Measurements from ENCODE around the gene BTBD19. TPM values are rescaled to one million over a fixed set of nuclear protein-coding genes. Genes with fewer than 3 reads are reported as not detected.
"Not testable (repeated sequence)": the region's sequence is repeated elsewhere in the genome, so short reads cannot be mapped to it uniquely, and the experiment has no call there.

The BTBD19 gene
- total RNA-seq, 1 donor from 2014 or later: 4.4 TPM

DNA sequence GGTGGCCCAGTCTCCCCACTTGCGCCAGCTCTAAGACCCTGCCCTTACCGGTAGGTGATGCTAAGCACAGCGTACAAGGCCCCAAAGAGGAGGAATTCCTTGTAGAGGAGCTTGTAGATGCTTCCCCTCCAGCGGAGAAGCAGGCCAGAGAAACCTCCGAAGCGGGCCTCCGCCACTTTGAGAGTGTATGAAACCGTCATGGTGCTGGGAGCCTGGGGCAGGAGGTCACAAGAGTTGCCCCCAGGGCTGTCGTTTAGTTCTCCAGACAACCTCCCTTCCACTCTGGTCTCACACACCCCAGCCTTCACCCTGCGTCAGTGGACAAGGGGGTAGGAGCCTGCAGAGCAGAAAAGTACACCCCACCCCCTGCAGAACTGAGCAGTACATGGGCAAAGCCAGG lies 20.8 kb upstream of the BTBD19 start:
- no peak for DNase-seq (ENCODE audit: low read depth)

DNA sequence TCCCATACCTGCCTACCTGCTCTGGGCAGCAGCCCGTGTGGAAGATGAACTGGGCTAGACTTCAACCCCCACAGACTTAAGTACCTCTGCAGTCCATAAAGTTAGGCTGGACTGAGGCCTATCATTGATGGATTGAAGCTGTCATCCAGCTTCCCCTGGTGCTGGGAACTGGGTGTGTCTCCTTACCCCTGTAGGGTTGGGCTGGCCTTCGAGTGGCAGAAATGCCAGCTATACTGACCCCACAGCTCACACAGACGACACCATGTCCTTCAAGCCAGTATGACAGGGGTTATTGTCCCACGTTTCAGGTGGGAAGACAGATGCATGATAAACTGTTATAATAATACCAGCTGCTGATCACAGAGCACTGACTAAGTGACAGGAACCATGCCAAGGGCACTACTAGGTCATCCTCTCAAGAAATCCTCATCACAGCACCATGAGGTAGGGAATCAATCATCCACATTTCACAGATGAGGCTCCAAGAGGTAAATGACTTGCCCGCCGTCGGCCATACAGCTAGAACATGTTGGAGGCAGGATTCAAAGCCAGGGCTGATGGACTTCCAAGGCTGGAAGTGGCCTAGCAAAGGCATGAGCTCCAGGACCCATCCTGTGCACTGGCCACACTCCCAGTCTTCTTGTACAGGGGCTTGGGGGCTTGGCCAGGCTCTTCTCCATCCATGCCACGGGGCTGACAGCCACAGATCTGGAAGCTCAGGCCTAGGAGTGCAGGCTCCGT lies 20.0 kb upstream of the BTBD19 start, which contains the start of gene BEST4:
TSS of gene BEST4 (minus strand) at position 51 of the 741 bp plus-strand sequence. CDS start 465 bp downstream, outside the sequence.
- DNase-seq (ENCODE audit: low read depth): no peak

DNA sequence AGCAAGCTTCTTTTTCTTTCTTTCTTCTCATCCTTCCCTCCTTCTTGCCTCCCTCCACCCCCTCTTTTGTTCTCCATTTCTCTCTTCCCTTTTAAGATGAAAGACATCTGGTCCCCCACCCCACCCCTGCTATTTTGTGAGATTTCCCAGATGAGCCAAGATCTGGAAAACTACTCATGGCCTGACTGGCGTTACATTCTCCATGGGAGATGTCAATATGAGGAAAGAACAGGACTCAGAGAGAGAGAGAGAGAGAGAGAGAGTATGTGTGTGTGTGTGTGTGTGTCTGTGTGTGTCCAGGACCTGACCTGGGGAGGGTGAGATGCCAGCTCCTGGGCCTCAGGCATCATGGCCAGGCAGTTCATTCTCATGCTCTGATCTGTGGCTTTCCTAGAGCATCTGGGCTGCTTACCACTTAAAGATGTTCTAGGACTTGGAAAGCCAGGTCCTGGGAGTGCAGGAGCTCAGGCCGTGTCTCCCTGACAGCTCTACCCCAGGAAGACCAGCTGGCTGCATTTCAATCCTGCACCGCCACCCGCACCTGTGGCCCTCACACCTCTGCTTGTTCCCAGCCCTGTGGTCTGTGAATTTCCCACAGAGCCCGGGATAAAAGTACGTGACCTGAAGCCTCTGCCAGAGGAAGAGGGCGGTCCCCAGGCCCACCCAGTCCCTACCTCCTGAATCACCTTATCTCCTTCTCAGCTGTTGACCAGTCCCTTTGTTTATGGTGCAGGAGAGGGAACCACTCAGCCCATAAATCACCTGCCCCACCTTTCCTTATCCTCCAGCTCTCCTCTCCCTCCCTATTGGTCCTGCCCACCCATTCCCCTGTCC lies 17.1 kb upstream of the BTBD19 start:
- no peak for DNase-seq (ENCODE audit: low read depth)

DNA sequence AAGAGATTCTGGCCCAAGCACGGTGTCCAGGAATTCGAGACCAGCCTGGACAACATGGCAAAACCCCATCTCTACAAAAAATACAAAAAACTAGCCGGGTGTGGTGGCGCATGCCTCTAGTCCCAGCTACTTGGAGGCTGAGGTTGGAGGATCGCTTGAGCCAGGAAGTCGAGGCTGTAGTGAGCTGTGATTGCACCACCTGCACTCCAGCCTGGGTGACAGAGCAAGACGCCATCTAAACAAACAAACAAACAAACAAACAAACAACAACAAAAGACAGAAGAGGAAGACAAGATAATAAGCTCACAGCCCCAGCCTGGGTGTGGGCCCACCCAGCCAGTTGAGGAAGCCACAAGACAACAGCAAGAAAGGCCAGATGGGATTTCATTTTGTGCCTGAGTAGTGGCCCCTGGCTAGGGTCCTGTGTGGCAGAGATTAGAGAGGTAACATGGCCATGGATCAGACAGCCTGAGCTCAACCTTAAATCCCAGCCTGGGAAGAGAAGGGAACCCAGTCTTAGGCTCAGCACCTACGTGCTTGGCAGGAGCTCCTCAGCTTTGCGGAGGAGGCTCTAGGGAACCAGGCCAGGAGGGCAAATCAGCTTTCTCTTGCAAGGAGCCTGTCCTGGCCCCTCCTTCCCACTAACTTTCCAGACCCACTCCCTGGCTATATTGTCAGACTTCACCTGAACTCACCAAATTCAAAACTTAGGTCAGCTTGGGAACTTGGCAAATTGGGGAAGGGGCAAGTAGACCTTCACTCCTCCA lies 15.4 kb upstream of the BTBD19 start:
- no peak for DNase-seq (ENCODE audit: low read depth)

DNA sequence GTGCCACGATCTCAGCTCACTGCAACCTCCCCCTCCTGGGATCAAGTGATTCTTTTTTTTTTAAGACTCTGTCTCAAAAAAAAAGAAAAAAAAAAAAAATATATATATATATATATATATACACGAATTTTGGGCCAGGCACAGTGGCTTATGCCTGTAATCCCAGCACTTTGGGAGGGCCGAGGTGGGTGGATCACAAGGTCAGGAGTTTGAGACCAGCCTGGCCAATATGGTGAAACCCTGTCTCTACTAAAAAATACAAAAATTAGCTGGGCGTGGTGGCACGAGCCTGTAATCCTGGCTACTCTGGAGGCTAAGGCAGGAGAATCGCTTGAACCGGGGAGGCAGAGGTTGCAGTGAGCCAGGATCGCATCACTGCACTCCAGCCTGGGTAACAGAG lies 10.4 kb upstream of the BTBD19 start:
- not testable (repeated sequence) for DNase-seq (ENCODE audit: low read depth)

DNA sequence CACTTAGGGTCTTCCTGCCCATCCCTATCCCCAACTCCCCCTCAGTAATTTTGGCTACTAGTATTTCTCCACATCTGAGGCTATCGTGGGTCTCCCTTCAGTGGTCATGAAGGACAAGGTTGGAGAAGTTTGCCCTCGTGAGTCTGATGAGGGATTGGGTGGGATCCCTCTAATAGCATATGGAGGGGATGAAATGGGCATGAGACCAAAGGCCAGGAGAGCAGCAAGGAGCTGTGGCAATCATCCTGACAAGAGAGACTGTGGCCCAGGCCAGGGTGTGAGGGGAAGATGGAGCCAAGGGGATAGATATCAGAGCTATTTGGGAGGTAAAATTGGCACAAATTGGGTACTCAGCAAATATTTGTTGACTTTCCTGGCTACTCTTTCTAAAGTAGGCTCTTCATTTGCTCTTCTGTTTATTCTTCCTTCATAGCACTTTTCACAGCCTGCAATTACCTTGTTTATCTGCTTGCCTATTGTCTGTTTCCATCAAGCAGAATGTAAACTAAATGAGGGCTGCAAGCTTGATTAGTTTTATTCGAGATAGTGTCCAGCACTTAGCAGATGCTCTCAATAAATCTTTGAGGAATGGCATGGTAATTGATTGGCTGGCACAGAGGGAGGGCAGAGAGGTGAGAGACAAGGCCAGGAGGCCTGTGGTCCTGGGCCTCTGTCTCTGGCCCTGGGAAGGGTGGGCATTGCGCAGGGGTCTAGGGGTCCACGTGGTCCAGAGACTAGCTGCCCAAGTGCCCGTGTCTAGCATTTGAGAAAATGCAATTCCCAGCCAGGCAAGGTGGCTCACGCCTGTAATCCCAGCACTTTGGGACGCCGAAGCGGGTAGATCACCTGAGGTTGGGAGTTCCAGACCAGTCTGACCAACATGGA lies 9.6 kb upstream of the BTBD19 start:
- DNase-seq (ENCODE audit: low read depth): no peak

DNA sequence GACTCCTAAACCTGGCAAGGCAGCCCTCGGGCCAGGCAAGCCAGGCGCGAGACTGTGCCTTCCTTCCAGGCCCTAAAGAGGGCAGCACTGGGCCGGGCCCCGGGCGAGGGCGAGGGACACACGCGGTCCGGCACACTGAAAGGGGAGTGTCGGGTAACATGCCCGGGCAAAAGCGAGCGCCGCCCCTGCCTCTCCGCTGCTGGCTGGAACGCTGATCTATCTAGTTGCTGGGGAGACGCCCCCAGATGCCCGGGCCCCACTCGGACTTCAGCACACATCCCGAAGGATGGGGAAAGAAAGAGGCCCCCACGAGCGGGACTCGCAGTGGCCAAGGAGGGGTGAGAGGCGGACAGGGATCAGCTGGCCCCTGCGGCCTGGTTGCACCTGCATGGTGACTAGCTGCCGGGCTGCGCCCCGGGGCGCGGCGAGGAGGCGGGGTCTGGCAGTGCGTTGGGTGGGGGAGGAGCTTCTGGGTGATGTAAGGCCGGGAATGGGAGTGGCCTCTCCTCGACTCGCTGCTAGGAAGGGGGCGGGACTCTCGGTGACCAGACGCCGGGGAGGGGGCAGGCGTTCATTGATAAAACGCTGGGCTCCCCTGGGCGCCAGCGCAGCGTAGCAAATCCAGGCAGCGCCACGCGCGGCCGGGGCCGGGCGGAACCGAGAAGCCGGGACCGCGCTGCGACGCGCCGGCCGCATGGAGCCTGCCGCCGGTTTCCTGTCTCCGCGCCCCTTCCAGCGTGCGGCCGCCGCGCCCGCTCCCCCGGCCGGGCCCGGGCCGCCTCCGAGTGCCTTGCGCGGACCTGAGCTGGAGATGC lies 8.3 kb upstream of the BTBD19 start, which contains the start of gene PLK3:
TSS of gene PLK3 (plus strand) at position 608 of the 815 bp plus-strand sequence. CDS start at position 695, 87 bp downstream.
- DNase-seq (ENCODE audit: low read depth): peak; percentile 90

DNA sequence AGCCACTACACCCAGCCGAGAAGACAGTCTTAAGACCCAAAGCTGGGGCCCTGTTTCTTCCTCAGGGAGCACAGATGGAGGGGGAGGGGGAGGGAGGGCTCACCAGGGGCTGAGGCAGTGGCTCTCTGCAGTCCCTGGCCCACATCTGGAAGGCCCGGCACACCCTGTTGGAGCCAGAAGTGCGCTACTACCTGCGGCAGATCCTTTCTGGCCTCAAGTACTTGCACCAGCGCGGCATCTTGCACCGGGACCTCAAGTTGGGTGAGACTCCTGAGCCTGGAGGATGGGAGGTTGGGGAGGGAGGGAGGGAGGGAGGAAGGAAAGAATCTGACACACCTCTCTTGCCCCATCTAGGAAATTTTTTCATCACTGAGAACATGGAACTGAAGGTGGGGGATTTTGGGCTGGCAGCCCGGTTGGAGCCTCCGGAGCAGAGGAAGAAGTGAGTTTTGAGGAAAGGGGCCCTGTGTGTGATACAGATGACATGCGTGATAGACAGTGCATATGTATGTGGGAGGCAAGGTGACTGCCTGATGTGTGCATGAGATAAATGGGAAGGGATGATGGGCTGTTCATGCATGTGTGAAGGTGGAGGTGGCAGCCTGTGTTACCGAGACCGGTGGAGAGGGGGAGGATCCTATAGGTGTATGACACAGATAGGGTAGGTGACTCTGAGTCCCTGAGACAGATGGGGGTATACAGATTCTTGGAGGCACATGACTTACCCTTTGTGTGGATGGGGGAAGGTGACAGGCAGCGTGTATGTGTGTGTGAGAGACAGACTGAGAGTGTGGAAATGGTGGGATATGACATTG lies 6.6 kb upstream of the BTBD19 start:
- DNase-seq (ENCODE audit: low read depth): no peak

DNA sequence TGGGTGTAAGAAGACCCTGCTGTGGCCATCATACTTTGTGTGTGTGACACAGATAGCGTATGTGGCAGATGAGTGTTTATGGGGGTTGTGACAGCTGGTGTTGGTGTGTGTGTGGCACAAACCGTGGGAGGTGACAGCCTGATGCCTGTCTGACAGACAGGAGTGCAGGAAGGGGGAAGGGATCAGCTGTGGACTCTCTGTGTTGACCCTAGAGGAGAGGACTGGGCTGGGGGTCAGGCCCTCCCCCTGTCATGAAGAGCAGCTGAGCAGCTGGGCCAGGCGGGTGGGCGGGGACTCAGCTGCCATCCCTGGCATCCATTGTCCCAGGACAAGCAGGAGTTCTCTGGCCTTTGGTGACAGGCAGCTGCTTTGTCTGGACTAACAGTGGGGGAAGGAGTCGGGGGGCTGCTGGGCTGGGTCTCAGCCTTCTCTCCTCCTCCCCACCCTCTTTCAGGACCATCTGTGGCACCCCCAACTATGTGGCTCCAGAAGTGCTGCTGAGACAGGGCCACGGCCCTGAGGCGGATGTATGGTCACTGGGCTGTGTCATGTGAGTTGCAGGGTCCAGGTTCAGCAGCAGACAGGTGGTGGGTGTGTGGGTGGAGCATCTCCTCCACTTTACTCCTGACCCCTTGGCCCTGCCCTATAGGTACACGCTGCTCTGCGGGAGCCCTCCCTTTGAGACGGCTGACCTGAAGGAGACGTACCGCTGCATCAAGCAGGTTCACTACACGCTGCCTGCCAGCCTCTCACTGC lies 5.8 kb upstream of the BTBD19 start:
- DNase-seq (ENCODE audit: low read depth): no peak

DNA sequence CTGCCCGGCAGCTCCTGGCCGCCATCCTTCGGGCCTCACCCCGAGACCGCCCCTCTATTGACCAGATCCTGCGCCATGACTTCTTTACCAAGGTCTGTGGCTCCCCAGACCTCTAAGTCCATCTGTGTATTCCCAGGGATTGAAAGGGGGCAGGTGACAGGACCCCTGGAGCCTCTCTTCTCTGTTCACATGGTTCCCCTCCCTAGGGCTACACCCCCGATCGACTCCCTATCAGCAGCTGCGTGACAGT lies 5.3 kb upstream of the BTBD19 start:
- DNase-seq (ENCODE audit: low read depth): no peak

DNA sequence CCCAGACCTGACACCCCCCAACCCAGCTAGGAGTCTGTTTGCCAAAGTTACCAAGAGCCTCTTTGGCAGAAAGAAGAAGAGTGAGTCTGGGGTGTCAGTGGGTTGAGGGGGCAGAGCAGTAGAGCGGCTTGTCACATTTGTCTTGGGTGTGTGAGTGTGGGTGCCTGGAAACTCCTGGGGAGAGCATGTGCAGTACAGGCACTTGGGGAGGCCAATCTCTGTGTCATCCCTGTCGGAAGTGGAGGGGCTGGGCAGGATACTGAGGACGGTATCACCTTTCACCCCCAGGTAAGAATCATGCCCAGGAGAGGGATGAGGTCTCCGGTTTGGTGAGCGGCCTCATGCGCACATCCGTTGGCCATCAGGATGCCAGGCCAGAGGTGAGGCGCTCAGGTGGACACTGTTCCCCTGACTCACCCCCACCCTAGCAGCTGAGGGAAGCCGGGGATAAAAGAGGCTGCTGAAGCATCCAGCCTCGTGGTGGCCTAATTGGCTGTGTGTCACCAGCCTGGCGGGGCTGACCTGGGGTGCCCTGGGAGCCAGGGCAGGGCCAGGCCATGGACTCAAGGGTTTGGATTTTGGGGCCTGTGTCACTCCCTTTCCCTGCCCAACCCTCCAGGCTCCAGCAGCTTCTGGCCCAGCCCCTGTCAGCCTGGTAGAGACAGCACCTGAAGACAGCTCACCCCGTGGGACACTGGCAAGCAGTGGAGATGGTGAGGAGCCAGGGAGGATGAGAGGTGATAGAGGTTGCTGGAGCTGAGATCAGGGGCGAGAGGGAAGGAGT lies 4.8 kb upstream of the BTBD19 start:
- DNase-seq (ENCODE audit: low read depth): no peak

DNA sequence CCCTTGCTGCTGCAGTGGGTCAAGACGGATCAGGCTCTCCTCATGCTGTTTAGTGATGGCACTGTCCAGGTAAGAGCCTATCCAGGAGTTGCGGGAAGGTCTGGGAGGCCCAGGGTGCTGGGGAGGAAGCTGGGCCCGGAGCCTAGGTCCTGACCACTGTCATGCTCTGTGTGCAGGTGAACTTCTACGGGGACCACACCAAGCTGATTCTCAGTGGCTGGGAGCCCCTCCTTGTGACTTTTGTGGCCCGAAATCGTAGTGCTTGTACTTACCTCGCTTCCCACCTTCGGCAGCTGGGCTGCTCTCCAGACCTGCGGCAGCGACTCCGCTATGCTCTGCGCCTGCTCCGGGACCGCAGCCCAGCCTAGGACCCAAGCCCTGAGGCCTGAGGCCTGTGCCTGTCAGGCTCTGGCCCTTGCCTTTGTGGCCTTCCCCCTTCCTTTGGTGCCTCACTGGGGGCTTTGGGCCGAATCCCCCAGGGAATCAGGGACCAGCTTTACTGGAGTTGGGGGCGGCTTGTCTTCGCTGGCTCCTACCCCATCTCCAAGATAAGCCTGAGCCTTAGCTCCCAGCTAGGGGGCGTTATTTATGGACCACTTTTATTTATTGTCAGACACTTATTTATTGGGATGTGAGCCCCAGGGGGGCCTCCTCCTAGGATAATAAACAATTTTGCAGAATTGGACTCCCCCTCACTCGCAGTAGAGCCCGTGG lies 2.9 kb upstream of the BTBD19 start:
- no peak for DNase-seq (ENCODE audit: low read depth)

DNA sequence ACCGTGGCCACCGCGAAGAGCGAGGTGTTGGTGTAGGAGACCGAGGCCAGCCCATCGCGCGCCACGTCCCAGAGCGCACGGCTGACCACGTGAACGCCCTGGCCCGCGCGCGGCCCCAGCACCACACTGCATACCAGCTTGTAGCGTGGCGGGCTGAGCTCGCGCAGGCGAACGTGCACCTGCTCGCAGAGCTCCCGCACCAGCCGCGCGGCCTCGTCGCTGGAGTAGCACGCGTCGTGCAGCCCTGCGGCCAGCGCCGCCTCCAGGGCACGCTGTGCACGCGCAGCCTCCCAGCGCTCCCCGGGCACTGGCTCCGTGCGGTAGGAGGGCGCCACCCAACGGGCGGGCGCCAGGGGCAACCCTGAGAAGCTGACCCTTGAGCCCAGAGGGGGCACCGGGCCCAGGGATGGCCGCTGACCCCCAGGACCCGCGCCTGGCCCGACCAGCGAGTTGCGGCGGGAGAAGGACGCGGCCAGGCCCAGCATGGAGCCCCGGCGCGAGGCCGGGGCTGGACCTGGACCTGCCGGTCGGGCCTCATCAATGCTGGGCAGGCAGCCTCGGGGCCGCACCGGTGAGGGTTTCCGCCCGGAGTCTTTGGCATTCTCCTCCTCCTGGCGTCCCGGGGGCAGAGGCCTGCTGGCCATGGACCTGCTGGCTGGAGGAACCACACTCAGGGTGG lies 2.2 kb upstream of the BTBD19 start:
- DNase-seq (ENCODE audit: low read depth): no peak

DNA sequence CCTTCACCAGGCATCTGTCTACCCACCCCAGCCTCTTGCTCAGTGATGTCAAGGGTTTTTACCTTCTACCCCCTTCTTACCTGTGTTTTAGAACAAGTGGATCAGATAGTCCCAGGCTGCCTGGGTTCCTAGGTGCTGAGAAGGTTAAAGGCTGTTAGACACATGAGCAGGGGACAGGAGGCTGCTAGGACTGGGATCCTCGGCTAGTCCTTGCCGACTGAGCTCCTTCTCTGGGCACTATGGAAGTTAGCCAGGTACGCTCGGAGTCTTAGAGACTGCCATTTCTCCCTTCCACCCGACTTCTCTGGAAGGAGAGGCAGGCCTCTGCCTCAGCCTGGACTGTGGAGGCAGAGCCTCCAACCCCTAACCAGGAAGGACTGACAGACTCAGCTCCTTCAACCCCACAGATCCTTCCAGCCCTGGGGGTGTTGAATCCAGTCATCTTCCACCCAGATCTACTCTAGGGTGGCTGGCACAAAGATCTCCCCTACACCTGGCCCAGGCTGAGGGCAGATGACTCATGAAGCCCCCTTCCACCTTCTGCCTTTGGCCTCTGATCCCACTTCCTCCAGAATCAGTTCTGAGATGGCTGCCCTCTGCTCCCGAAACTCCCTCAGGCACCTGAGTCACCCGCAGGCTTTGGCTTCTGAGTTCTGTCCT lies 1.5 kb upstream of the BTBD19 start, which contains the start of gene DYNLT4:
TSS of gene DYNLT4 (minus strand) at position 648 of the 660 bp plus-strand sequence. CDS start 683 bp downstream, outside the sequence.
- DNase-seq (ENCODE audit: low read depth): no peak

DNA sequence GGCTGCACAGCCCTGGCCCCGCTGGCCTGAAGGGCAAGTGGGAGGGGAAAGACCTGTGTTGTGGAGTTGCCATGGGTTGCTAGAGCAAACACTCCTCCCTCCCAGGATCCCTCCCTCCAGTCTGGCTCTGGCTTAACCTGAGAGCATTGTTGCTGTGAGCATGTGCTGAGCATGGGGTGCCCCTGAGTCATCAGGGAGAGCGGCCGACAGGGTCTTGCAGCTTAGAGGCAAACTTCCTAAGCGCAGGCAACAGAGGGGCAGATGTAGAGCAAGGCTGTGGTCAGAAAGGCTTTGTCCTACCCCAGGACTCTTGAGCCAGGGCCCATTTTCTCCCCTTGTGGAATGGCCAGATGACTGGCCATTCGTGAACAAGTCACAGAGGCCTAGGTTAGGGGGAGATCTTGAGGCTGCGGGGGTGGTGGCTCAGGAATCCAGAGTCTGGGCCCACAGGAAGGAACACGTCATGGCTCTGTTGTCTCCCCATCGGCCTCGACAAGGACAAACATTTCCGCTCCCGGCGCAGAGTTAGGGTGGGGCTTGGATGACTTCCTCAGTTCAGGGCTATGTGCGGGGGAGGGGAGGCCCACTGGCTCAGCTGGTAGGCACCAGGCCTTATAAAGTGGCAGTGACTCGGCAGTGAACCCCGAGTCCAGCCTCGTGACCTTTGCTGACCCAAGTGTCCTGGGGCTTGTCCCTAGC lies 810 bp upstream of the BTBD19 start:
- DNase-seq (ENCODE audit: low read depth): peak; percentile 100

Data from renal cortical epithelial cell (primary cell).